ENCODE data around the gene ZNF385B. TPM values are rescaled to one million over a fixed set of nuclear protein-coding genes. Genes with fewer than 3 reads are reported as not detected.

ZNF385B gene
- total and polyA plus RNA-seq, 2 donors (not counting 1 experiment from before 2014, with no cell fraction given): not detected

DNA sequence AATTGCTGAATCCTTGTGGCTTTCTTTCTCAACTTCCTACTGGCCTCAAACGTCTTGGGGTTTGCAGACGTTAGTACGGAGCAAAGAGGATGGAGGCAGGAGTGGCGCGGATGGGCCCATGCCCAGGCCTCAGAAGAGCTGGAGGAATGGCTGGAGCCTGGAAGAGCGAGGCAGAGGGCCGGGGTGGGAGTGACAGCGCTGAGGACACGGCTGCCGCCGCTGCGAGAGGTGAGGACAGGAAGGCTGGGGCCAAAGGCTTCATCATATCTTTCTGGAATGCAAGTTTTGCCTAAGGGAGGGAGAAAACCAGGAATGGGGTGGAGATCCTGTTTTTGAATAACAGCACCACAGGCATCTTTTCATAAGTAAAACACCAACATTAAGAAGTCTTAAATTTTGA is 418.2 kb downstream of the ZNF385B start:
- ChIA-PET CTCF (interaction anchor here (2.0 to 4.6 kb wide), 2 partner anchors 21 to 224 kb away, joined by 4 to 33 read pairs; no protein-coding TSS in a partner anchor), POLR2A (no interaction called here)
- ATAC-seq (ENCODE audit: low read depth) (no peak), DNase-seq (no peak)
- Histone ChIP-seq H4K20me1 (ENCODE audit: control insufficient read depth, insufficient read depth, low read length, poor library complexity, severe bottlenecking) (no peaks in the 10 kb centered on the region), H3K9ac (ENCODE audit: low read length) (no peak overlapping the region), H3K4me3 (ENCODE audit: control extremely low read depth in 1 of 5, extremely low read depth in 1 of 5, insufficient read depth in 1 of 5, low read depth in 2 of 5, low read length in 4 of 5) (no peak overlapping the region), H3K79me2 (ENCODE audit: control insufficient read depth, insufficient read depth, low read length) (no peaks in the 10 kb centered on the region), H3K36me3 (replicated peaks in 1 of 2; ENCODE audit: control extremely low read depth in 1 of 2, control insufficient read depth in 1 of 2, extremely low read depth in 1 of 2, insufficient read depth in 2 of 2, low read length in 1 of 2) (no peaks in the 10 kb centered on the region), H2AFZ (ENCODE audit: insufficient read depth, low read depth, low read length, poor library complexity, severe bottlenecking) (no peak overlapping the region), H3K4me1 (ENCODE audit: control insufficient read depth in 2 of 2, insufficient read depth in 2 of 2, low read length in 2 of 2) (no peaks in the 10 kb centered on the region), H3K4me2 (replicated peaks; ENCODE audit: low read depth, low read length, poor library complexity, severe bottlenecking) (no peak overlapping the region), H3K27ac (ENCODE audit: low read length in 2 of 2) (no peak overlapping the region), H3K27me3 (replicated peaks in 1 of 4; ENCODE audit: control extremely low read depth in 1 of 4, control insufficient read depth in 3 of 4, insufficient read depth in 4 of 4, low read length in 3 of 4) (peaks cover 0 to 8% (median 1%) of the 10 kb centered on the region in 4 experiments), H3K9me3 (ENCODE audit: control extremely low read depth in 1 of 3, control insufficient read depth in 2 of 3, insufficient read depth in 1 of 3, low read length in 2 of 3) (no peaks in the 10 kb centered on the region)
- Mint-ChIP-seq H3K4me1 (no peaks in the 10 kb centered on the region), H3K9me3 (ENCODE audit: insufficient read depth) (no peaks in the 10 kb centered on the region), H3K4me3 (no peak overlapping the region), H3K27me3 (peaks cover 30% of the 10 kb centered on the region), H3K27ac (no peak overlapping the region)
- WGBS (ENCODE audit: insufficient coverage): 74% methylated on average over 11 of the region's 12 CpGs
- no peak for TF ChIP-seq EZH2 (IDR thresholded peaks at IDR 0.05; ENCODE audit: borderline replicate concordance, insufficient read depth, low read depth, low read length, poor library complexity, severe bottlenecking)
- intact Hi-C loops (cut with micrococcal nuclease): no loop called here

- ChIA-PET CTCF (interaction anchor here (1.2 to 4.8 kb wide), 5 partner anchors 18 to 646 kb away, joined by 3 to 45 read pairs (median 4); no protein-coding TSS in a partner anchor), POLR2A (no interaction called here)
- H3K79me2 ChIP-seq (ENCODE audit: control insufficient read depth, insufficient read depth, low read length): no peaks in the 10 kb centered on the region
- peaks cover 0 to 8% (median 1%) of the 10 kb centered on the region in 4 experiments for H3K27me3 ChIP-seq (replicated peaks in 1 of 4; ENCODE audit: control extremely low read depth in 1 of 4, control insufficient read depth in 3 of 4, insufficient read depth in 4 of 4, low read length in 3 of 4)
- H3K9ac ChIP-seq (ENCODE audit: low read length): no peak overlapping the region
- TF ChIP-seq CTCF (IDR thresholded peaks at IDR 0.05) (no peak), EZH2 (IDR thresholded peaks at IDR 0.05; ENCODE audit: borderline replicate concordance, insufficient read depth, low read depth, low read length, poor library complexity, severe bottlenecking) (no peak)
- H3K27ac ChIP-seq (ENCODE audit: low read length in 2 of 2): no peak overlapping the region
- H2AFZ ChIP-seq (ENCODE audit: insufficient read depth, low read depth, low read length, poor library complexity, severe bottlenecking): no peak overlapping the region
- no peak overlapping the region for H3K27ac Mint-ChIP-seq
- WGBS (ENCODE audit: insufficient coverage): no CpG with 5 or more reads among the region's 1 CpG
- no peak overlapping the region for H3K4me3 Mint-ChIP-seq
- H4K20me1 ChIP-seq (ENCODE audit: control insufficient read depth, insufficient read depth, low read length, poor library complexity, severe bottlenecking): no peaks in the 10 kb centered on the region
- H3K4me1 ChIP-seq (ENCODE audit: control insufficient read depth in 2 of 2, insufficient read depth in 2 of 2, low read length in 2 of 2): no peaks in the 10 kb centered on the region
- DNase-seq: no peak
- H3K4me1 Mint-ChIP-seq: no peaks in the 10 kb centered on the region
- H3K36me3 ChIP-seq (replicated peaks in 1 of 2; ENCODE audit: control extremely low read depth in 1 of 2, control insufficient read depth in 1 of 2, extremely low read depth in 1 of 2, insufficient read depth in 2 of 2, low read length in 1 of 2): no peaks in the 10 kb centered on the region
- intact Hi-C loops (cut with micrococcal nuclease): no loop called here
- peaks cover 30% of the 10 kb centered on the region for H3K27me3 Mint-ChIP-seq
- no peak overlapping the region for H3K4me3 ChIP-seq (ENCODE audit: control extremely low read depth in 1 of 5, extremely low read depth in 1 of 5, insufficient read depth in 1 of 5, low read depth in 2 of 5, low read length in 4 of 5)
- H3K9me3 Mint-ChIP-seq (ENCODE audit: insufficient read depth): no peaks in the 10 kb centered on the region
- H3K9me3 ChIP-seq (ENCODE audit: control extremely low read depth in 1 of 3, control insufficient read depth in 2 of 3, insufficient read depth in 1 of 3, low read length in 2 of 3): no peaks in the 10 kb centered on the region
- no peak overlapping the region for H3K4me2 ChIP-seq (replicated peaks; ENCODE audit: low read depth, low read length, poor library complexity, severe bottlenecking)
- no peak for ATAC-seq (ENCODE audit: low read depth)
Observed at GRCh38 chr2:179442206-179442605, 419.2 kb downstream of the ZNF385B start.

Data from B cell (primary cell).